Activated gamma-delta T cell treated with Interleukin-2 at 50 U/mL for 16 hours (primary cell): ENCODE data around the gene AMT.
"Not testable (repeated sequence)": the region's sequence is repeated elsewhere in the genome, so short reads cannot be mapped to it uniquely, and the experiment has no call there.

Experiments
- DNase-seq: peaks from one replicate; pipeline ENCODE4 v3.0.0-alpha.2; 2020

AMT gene

DNA sequence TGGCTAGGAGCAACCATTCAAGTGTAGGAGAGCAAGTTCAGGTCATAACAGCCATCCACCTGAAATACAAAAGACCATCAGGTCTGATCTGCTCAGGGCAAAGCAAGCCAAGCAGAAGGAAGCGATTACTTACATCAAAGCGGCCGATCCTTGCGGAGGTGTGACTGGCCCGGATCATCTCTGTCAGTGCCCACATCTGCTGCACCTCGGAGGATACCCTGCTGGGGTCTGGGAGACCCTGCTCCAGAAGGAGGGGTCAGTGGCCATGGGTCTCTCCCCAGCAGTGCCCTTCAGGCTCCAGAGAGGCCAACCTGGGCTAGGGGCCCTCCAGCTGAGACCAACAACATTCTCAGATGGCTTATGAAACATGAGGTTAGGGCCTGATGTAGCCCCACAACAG, 2.5 kb upstream of the AMT start:
- no peak for DNase-seq

DNA sequence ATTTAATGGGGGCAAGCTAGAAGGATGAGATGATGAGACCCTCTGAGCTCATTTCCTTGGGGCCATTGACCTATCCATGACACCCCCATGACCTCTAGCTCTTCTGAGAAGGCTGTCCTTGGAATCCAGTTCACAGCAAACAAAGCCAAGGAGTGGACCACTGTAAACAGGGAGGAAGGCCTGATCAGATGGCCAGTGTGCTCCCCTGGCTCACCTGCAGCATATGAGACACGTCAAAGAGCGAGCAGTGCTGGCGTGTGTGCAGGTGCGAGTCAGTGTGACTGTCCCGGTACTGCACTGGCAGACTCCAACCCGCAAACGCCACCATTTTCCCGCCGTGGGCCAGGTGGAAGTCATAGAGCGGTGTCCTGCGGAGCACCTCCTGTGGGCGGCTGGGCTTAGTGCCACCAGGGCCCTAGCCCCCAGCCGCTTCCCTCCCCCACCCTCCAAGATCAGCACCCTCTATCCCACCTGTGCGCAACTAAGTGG, 339 bp downstream of the AMT start:
- no peak for DNase-seq

DNA sequence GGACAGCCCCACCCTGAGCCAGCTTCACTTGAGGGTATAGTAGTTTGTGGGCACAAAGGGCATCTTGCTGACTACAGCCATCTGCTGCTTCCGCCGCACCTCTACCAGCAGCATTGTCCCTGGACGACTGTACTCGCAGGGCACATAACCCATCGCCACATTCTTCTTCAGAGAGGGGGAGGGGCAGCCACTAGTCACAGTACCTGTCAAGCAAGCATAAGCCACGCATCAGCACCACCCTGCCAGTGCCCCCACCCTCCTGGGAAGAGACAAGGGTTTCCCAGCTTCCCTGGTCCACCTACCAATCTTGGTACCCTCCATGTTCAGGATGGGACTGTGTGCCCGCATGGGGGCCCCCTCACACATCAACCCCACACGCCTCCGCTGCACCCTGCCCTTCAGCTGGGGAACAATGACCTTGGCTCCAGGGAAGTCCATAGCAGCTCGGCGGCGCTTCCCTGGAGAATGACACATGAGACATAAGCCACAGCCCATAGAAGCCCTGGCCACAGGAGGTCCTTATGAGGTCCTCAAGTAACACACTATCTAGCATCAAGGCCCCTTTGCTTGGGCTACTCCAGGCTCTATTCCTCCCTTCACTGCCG, 4.7 kb downstream of the AMT start:
- DNase-seq = no peak

DNA sequence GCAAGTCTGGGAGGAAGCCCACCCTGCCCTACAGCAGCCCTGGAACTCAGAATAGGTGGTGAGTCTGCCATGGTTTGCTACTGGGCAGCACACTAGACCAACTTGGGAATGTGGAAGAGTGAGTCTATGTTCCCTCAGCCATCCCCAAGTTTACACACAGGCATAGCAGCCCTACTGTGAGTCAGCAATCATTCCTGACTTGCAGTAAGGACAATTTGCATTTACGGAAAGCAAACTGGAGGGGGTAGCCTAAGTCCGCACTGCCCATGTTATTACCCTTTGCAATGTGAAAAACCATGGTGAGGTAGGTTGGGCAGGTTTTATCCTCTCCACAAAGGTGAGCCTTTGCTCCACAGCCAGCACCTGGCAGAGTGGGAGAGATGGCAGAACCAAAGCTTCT, 5.4 kb downstream of the AMT start:
- no peak for DNase-seq

- DNase-seq = peak; percentile 45
Measured at GRCh38 chr3:49415931-49416601, 6.2 kb downstream of the AMT start.

DNA sequence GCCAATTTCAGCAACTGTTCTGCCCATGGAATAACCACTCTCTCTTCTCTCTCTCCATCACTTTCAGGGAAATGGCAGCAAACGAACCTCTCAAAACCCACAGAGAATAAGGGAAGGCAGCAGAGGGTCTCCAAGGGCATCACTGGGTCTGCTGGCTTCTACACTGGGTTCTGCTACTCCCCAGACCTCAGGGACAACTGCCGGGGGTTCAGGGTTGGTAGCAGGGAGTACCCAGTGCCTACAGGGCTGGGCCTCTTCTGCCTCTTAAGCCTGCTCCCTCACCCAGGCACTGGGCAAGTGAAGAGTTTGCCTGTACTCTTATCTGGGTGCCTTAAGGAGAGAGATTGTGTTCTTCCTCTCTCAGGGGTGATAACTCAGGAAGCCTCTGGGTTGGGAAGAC, 7.5 kb downstream of the AMT start:
- no peak for DNase-seq

- DNase-seq = no peak
Measured at GRCh38 chr3:49413338-49413734, 8.9 kb downstream of the AMT start.

GRCh38 chr3:49412632-49413337, 9.5 kb downstream of the AMT start:
- no peak for DNase-seq

DNA sequence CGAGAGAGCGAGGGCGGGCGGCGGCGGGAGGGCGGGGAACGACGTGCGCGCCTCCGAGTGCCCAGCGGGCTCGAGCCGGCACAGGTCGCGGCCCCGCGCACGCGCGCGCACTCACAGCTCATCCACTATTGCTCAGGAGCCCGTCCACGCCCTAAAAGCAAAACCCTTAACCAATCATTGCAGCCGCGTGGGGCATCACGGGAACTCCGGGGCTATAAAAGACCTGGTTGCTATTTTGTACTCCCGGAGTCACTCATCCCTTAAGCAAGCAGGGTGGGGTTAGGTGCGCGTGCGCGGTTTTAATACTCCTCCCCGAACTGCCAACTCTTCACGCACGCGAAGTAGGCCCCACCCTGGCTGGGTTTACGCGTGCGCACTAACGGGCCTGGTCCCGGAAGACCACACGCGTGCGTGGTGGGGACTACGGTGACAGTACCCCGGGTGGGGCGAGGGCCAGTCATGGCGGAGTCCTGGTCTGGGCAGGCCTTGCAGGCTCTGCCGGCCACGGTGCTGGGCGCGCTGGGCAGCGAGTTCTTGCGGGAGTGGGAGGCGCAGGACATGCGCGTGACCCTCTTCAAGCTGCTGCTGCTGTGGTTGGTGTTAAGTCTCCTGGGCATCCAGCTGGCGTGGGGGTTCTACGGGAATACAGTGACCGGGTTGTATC, 10.2 kb downstream of the AMT start, which contains the start of the genes RHOA and TCTA:
RHOA (minus strand) TSS at position 9 of the 664 bp plus-strand sequence. CDS start 36,387 bp downstream, outside the sequence.
TCTA (plus strand) TSS at position 456 of the 664 bp plus-strand sequence; CDS start at position 460, 4 bp downstream.
- peak; percentile 99 for DNase-seq

DNA sequence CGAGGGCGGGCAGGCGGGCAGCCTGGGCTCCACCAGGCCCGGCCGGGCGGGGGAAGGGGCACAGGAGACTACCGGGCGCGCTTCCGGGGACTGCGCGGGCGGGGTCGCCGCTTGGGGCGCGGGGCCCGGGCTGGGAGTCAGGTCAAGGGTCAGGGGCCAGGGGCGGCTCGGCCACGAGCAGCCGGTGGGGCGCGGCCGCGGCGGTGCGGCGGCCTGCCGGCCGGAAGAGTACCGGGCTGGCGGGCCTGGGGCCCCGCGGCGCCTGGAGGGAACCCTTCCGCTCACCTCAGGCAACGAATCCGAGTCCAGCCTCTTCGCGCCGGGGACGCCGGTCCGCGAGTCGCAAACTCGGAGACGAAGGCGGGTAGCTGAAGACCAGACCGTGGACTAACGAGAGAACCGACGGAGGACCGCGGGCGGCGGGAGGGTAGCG, 10.7 kb downstream of the AMT start:
- peak; percentile 41 for DNase-seq

DNA sequence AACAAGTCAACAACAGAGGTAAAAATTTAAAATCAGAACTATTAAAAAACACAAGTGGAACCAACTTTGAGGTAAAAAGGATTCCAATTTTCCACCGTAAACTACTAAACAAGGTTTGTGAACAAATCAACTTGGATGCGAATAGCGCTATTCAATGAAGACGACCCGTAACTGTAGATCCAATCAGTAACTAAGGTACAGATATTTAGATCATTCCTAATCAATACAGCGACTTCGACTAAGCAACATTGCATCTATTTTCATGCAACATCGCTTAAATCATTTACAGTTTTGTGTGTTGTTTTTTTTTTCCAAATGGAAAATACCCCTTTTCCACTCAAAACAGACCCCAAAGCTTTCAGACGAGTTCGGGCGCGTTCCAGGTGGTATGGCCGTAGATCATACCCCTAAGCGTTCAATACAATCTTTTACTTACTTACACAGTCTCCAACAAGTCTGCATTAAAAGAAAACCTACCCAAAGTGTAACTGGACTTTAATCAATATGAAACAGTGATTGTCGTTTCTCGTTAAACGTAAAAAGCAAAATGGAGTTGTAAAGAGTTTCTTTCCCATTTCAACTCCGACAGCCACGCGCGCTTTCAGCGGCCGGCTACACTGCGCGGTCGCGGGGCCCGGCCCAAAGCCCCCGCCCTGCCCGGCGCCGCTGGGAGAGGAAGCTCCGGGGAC, 11.3 kb downstream of the AMT start:
- no peak for DNase-seq

DNA sequence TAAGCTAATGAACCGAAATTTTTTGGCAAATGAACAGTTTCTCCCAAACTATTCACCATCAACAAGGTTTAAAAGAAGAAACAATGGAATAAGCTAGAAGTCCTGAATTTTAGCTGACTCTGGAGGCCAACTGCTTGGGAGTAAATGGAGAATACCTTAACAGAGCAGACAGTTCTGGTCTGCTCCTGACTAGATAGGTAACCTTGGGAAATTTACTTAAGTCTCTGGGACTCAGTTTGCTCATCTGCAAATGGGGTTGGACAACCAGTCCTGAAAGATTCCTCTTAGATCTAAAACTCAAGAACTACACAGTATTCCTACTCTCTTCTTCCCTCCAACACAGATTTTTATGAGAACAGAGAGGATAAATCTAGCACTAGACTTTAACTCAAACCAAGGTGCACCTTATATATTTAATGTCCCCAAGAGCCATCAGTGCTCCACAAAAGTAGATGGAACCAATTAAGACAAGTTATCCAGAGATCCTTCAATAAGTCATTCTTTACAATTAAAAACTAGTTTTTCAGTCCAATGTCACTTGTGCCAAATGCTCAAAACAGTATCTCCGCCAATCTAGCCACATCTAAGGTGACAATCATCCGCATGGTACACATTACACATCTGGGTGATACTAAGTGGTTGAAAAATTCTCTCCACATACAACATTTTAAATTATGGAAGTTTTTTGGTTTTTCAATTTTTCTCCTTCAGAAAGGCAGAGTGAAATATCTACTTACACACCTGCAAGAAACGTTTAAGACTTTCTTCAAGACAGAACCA, 12.0 kb downstream of the AMT start:
- no peak for DNase-seq

GRCh38 chr3:49406571-49407565, 15.4 kb downstream of the AMT start:
- no peak for DNase-seq

DNA sequence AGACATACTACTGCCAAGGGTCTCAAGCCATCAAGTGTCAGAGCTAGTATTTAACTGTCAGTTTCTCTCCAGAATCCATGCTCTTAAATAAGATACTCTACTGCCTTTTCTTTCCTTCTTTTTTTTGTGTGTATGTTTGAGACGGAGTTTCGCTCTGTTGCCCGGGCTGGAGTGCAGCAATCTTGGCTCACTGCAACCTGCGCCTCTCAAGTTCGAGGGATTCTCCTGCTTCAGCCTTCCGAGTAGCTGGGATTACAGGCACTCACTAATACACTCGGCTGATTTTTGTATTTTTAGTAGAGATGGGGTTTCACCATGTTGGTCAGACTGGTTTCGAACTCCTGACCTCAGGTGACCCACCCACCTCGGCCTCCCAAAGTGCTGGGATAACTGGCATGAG, 16.7 kb downstream of the AMT start:
- not testable (repeated sequence) for DNase-seq

DNA sequence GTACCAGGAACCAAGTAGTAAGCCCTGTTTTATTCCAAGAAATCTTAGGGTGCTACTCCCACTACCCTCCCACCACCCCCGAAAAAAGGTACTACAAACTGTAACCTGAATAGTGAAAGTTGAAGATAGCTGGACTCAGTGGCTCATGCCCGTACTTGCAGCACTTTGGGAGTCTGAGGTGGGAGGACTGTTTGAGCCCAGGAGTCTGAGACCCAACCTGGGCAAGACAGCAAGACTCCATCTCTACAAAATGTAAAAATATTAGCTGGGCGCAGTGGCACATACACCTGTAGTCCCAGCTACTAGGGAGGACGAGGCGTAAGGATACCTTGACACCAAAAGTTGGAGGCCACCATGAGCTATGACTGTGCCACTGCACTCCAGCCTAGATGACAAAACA, 18.4 kb downstream of the AMT start:
- no peak for DNase-seq

DNA sequence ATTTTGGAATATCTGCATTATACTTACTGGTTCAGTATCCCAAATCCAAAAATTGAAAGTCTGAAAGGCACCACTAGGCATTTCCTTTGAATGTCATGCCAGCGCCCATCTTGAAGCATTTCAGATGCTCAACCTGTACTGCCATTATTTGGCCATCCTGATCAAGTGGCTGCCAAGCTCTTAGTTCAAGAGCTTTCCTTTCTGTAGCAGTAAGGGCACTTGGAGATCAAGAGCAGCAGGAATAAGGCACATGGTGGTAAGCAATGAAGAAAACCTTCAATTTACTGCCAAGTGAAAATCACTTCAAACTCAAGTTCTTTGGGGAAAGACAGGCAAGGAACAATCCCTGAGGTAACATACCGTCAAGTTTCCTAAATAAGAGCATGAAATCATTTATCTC, 20.5 kb downstream of the AMT start:
- no peak for DNase-seq

- DNase-seq = no peak
Measured at GRCh38 chr3:49399461-49399860, 22.8 kb downstream of the AMT start.

GRCh38 chr3:49397470-49397869, 24.8 kb downstream of the AMT start:
- DNase-seq = no peak

GRCh38 chr3:49391310-49391709, 31.0 kb downstream of the AMT start:
- DNase-seq = not testable (repeated sequence)

- DNase-seq = no peak
Measured at GRCh38 chr3:49389297-49389696, 33.0 kb downstream of the AMT start.
